Parathyroid adenoma (tissue), 2 donors: ENCODE results near the gene STK4.

Experiments used
- H2AFZ ChIP-seq: fragments of 300-600 bp; sonication (generic); one replicate; pipeline ENCODE4 v1.7.0; 2017; ENCODE audit warnings: antibody characterized with exemption, mild to moderate bottlenecking
- H3K27ac ChIP-seq: fragments of 300-600 bp; sonication (generic); one replicate; pipeline ENCODE4 v1.7.0; 2017
- H3K27me3 ChIP-seq: fragments of 300-600 bp; sonication (generic); one replicate; pipeline ENCODE4 v1.7.0; 2017; ENCODE audit warnings: low read length; ENCODE audit not compliant: control insufficient read depth, insufficient read depth
- H3K36me3 ChIP-seq: fragments of 300-600 bp; sonication (generic); one replicate; pipeline ENCODE4 v1.7.0; 2017; ENCODE audit warnings: low read length; ENCODE audit not compliant: control insufficient read depth, insufficient read depth
- H3K4me1 ChIP-seq: fragments of 300-600 bp; sonication (generic); one replicate; pipeline ENCODE4 v1.7.0; 2017; ENCODE audit warnings: control low read depth
- H3K4me2 ChIP-seq: fragments of 300-600 bp; sonication (generic); one replicate; pipeline ENCODE4 v1.7.0; 2017; ENCODE audit warnings: low read length
- H3K4me3 ChIP-seq: fragments of 300-600 bp; sonication (generic); one replicate; pipeline ENCODE4 v1.7.0; 2017; ENCODE audit warnings: low read depth, low read length
- H3K79me2 ChIP-seq: fragments of 300-600 bp; sonication (generic); one replicate; pipeline ENCODE4 v1.7.0; 2017; ENCODE audit warnings: control low read depth
- H3K9ac ChIP-seq: fragments of 300-600 bp; sonication (generic); one replicate; pipeline ENCODE4 v1.7.0; 2017; ENCODE audit warnings: mild to moderate bottlenecking
- H3K9me3 ChIP-seq: fragments of 300-600 bp; sonication (generic); one replicate; pipeline ENCODE4 v1.7.0; 2017; ENCODE audit warnings: low read length; ENCODE audit not compliant: control insufficient read depth
- CTCF ChIP-seq: fragments of 300-600 bp; sonication (generic); IDR thresholded peaks from one replicate; pipeline ENCODE4 v1.7.0; 2017; ENCODE audit warnings: antibody characterized with exemption, mild to moderate bottlenecking
- donor health status: primary hyperparathyroidism.

STK4 gene

GRCh38 chr20:44942264-44942973 lies 23.9 kb upstream of the STK4 start:
- Histone ChIP-seq H3K9me3 (no peaks in the 10 kb centered on the region), H3K4me1 (no peaks in the 10 kb centered on the region), H3K36me3 (no peaks in the 10 kb centered on the region), H3K79me2 (no peaks in the 10 kb centered on the region), H3K4me3 (no peak overlapping the region), H3K9ac (no peak overlapping the region), H2AFZ (no peak overlapping the region), H3K27ac (no peak overlapping the region), H3K4me2 (no peak overlapping the region), H3K27me3 (no peaks in the 10 kb centered on the region)
- no peak for TF ChIP-seq CTCF

- H3K4me2 ChIP-seq = no peak overlapping the region
- no peak overlapping the region for H3K27ac ChIP-seq
- no peaks in the 10 kb centered on the region for H3K4me1 ChIP-seq
- no peak for TF ChIP-seq CTCF
- H3K36me3 ChIP-seq = no peaks in the 10 kb centered on the region
- H3K27me3 ChIP-seq = no peaks in the 10 kb centered on the region
- H3K9ac ChIP-seq = no peak overlapping the region
- H3K4me3 ChIP-seq = no peak overlapping the region
- H3K9me3 ChIP-seq = no peaks in the 10 kb centered on the region
- H3K79me2 ChIP-seq = no peaks in the 10 kb centered on the region
- no peak overlapping the region for H2AFZ ChIP-seq
These were observed 22.5 kb upstream of the STK4 start for GRCh38 chr20:44943828-44944227.

GRCh38 chr20:44945261-44945660 lies 21.1 kb upstream of the STK4 start:
- Histone ChIP-seq H3K9ac (no peak overlapping the region), H3K4me2 (no peak overlapping the region), H3K27me3 (no peaks in the 10 kb centered on the region), H3K9me3 (no peaks in the 10 kb centered on the region), H3K79me2 (no peaks in the 10 kb centered on the region), H3K36me3 (no peaks in the 10 kb centered on the region), H2AFZ (no peak overlapping the region), H3K4me3 (no peak overlapping the region), H3K4me1 (no peaks in the 10 kb centered on the region), H3K27ac (no peak overlapping the region)
- TF ChIP-seq CTCF = no peak

- H3K4me3 ChIP-seq = no peak overlapping the region
- no peaks in the 10 kb centered on the region for H3K27me3 ChIP-seq
- TF ChIP-seq CTCF = no peak
- no peaks in the 10 kb centered on the region for H3K36me3 ChIP-seq
- no peak overlapping the region for H3K27ac ChIP-seq
- no peak overlapping the region for H3K4me2 ChIP-seq
- no peaks in the 10 kb centered on the region for H3K9me3 ChIP-seq
- H2AFZ ChIP-seq = no peak overlapping the region
- no peaks in the 10 kb centered on the region for H3K4me1 ChIP-seq
- no peaks in the 10 kb centered on the region for H3K79me2 ChIP-seq
- no peak overlapping the region for H3K9ac ChIP-seq
These were observed 19.9 kb upstream of the STK4 start for GRCh38 chr20:44946271-44946852.

- no peaks in the 10 kb centered on the region for H3K79me2 ChIP-seq
- H2AFZ ChIP-seq = no peak overlapping the region
- H3K4me3 ChIP-seq = no peak overlapping the region
- no peak for TF ChIP-seq CTCF
- H3K36me3 ChIP-seq = no peaks in the 10 kb centered on the region
- no peak overlapping the region for H3K9ac ChIP-seq
- no peak overlapping the region for H3K27ac ChIP-seq
- no peaks in the 10 kb centered on the region for H3K27me3 ChIP-seq
- no peaks in the 10 kb centered on the region for H3K9me3 ChIP-seq
- no peak overlapping the region for H3K4me2 ChIP-seq
- no peaks in the 10 kb centered on the region for H3K4me1 ChIP-seq
These were observed 18.2 kb upstream of the STK4 start for GRCh38 chr20:44948107-44948506.
